GM23338 (cell line): ENCODE results near the gene CAPZA1. TPM values are rescaled to one million over a fixed set of nuclear protein-coding genes. Genes with fewer than 3 reads are reported as not detected.

Source experiments
- ATAC-seq: fragments of 200-7000 bp; cut with Tn5 transposase; 3 replicates; pipeline ENCODE4 v1.9.1; 2020
- DNase-seq: peaks from one replicate; pipeline ENCODE4 v3.0.0-alpha.2; 2015; ENCODE audit warnings: low spot score
- H2AFZ ChIP-seq: fragments of 200-600 bp; sonication (generic); 2 replicates; pipeline ENCODE4 v1.8.0; 2016; ENCODE audit warnings: antibody characterized with exemption, mild to moderate bottlenecking, moderate library complexity
- H3F3A ChIP-seq: fragments of 200-600 bp; sonication (generic); replicated peaks from 2 replicates; pipeline ENCODE4 v1.8.0; 2017; ENCODE audit warnings: antibody characterized with exemption, mixed run types, low read depth
- H3K27ac ChIP-seq: fragments of 200-600 bp; sonication (generic); 2 replicates; pipeline ENCODE4 v1.6.1; 2016; ENCODE audit warnings: low read depth
- H3K27me3 ChIP-seq: fragments of 200-600 bp; sonication (generic); 2 replicates; pipeline ENCODE4 v1.8.0; 2016; ENCODE audit warnings: mild to moderate bottlenecking, mixed run types, moderate library complexity; ENCODE audit not compliant: insufficient read depth
- H3K36me3 ChIP-seq: fragments of 200-600 bp; sonication (generic); 2 replicates; pipeline ENCODE4 v1.8.0; 2016; ENCODE audit warnings: mild to moderate bottlenecking; ENCODE audit not compliant: insufficient read depth
- H3K4me1 ChIP-seq: fragments of 200-600 bp; sonication (generic); 2 replicates; pipeline ENCODE4 v1.8.0; 2016; ENCODE audit warnings: mild to moderate bottlenecking, moderate library complexity; ENCODE audit not compliant: insufficient read depth
- H3K4me2 ChIP-seq: fragments of 200-600 bp; sonication (generic); 2 replicates; pipeline ENCODE4 v1.7.1; 2017; ENCODE audit warnings: mixed run types
- H3K4me3 ChIP-seq: fragments of 200-600 bp; sonication (generic); 2 replicates; pipeline ENCODE4 v1.6.1; 2016; ENCODE audit warnings: mixed run types
- H3K79me2 ChIP-seq: fragments of 200-600 bp; sonication (generic); replicated peaks from 2 replicates; pipeline ENCODE4 v1.8.0; 2017; ENCODE audit warnings: mild to moderate bottlenecking; ENCODE audit not compliant: insufficient read depth
- H3K9me2 ChIP-seq: fragments of 200-600 bp; sonication (generic); 2 replicates; pipeline ENCODE4 v1.8.0; 2017; ENCODE audit not compliant: insufficient read depth
- H4K20me1 ChIP-seq: fragments of 200-600 bp; sonication (generic); replicated peaks from 2 replicates; pipeline ENCODE4 v1.8.0; 2017; ENCODE audit warnings: mild to moderate bottlenecking; ENCODE audit not compliant: insufficient read depth
- H3K27ac Mint-ChIP-seq: 2 replicates; pipeline ENCODE4 v1.8.0; 2020; ENCODE audit warnings: inconsistent platforms, mild to moderate bottlenecking, moderate library complexity, mixed read lengths
- H3K27me3 Mint-ChIP-seq: 3 replicates; pipeline ENCODE4 v1.8.0; 2022; ENCODE audit warnings: low read depth, mild to moderate bottlenecking, moderate library complexity, mixed read lengths, inconsistent platforms; ENCODE audit not compliant: insufficient read depth, poor library complexity
- H3K36me3 Mint-ChIP-seq: 3 replicates; pipeline ENCODE4 v1.8.0; 2021; ENCODE audit warnings: low read depth, mild to moderate bottlenecking, inconsistent platforms, moderate library complexity, mixed read lengths
- H3K4me1 Mint-ChIP-seq: 3 replicates; pipeline ENCODE4 v1.8.0; 2020; ENCODE audit warnings: mild to moderate bottlenecking, inconsistent platforms, mixed read lengths
- H3K4me3 Mint-ChIP-seq: 3 replicates; pipeline ENCODE4 v1.8.0; 2021; ENCODE audit warnings: moderate library complexity, mild to moderate bottlenecking, inconsistent platforms, mixed read lengths
- H3K9me3 Mint-ChIP-seq: 3 replicates; pipeline ENCODE4 v1.8.0; 2020; ENCODE audit warnings: moderate library complexity, mild to moderate bottlenecking, inconsistent platforms, mixed read lengths
- CREB1 ChIP-seq: fragments of 250-450 bp; sonication (Bioruptor Pico); IDR thresholded peaks from 2 replicates; pipeline ENCODE4 v1.5.0; 2020; ENCODE audit warnings: low read depth, mild to moderate bottlenecking, moderate library complexity
- CTCF ChIP-seq, 2 experiments: fragments of 200-600 bp in 1 of 2; sonication (generic) in 1 of 2; conservative IDR thresholded peaks; 2 replicates each; pipeline versions ENCODE4 v1.5.1 to v1.6.1; 2016 to 2017; ENCODE audit warnings: antibody characterized with exemption in 2 of 2, low read depth in 2 of 2, mild to moderate bottlenecking in 2 of 2, moderate library complexity in 1 of 2
- ETS1 ChIP-seq: IDR thresholded peaks from 2 replicates; pipeline ENCODE4 v1.6.1; 2016; ENCODE audit warnings: antibody characterized with exemption
- EZH2phosphoT487 ChIP-seq: fragments of 200-600 bp; sonication (generic); IDR thresholded peaks from one replicate; pipeline ENCODE4 v1.8.1; 2018; ENCODE audit warnings: antibody characterized with exemption; ENCODE audit not compliant: unreplicated experiment
- NANOG ChIP-seq: IDR thresholded peaks from 2 replicates; pipeline ENCODE4 v1.6.1; 2016; ENCODE audit warnings: antibody characterized with exemption, borderline replicate concordance
- POLR2AphosphoS5 ChIP-seq: IDR thresholded peaks from 2 replicates; pipeline ENCODE4 v1.6.1; 2016; ENCODE audit warnings: antibody characterized with exemption, low read depth
- ZNF114 ChIP-seq: fragments of 250-450 bp; sonication (Bioruptor Pico); IDR thresholded peaks from 2 replicates; pipeline ENCODE4 v1.5.0; 2020; ENCODE audit warnings: mild to moderate bottlenecking, moderate library complexity
- ZNF331 ChIP-seq: fragments of 250-450 bp; sonication (Bioruptor Pico); IDR thresholded peaks from 2 replicates; pipeline ENCODE4 v1.5.0; 2020; ENCODE audit warnings: low read depth, mild to moderate bottlenecking, moderate library complexity
- polyA plus RNA-seq: library from polyadenylated mRNA; unstranded; fragments of >200 nt; fragmentation: Nextera tagmentation; extraction: Ambion mirVana; gene quantifications from 2 replicates; pipeline ENCODE4 v1.2.1, GENCODE V29; 2016
- total RNA-seq: library from RNA; depleted of rRNA; stranded (reverse); fragments of >200 nt; shearing (Covaris generic); gene quantifications from 2 replicates; pipeline ENCODE4 v1.2.3, GENCODE V29; 2014
- TF ChIP-seq, protein P1 (sequence below): fragments of 250-450 bp; sonication (Bioruptor Pico); IDR thresholded peaks from 2 replicates; pipeline ENCODE4 v1.5.0; 2020; ENCODE audit warnings: mild to moderate bottlenecking, moderate library complexity

The CAPZA1 gene
- total and polyA plus RNA-seq, 2 experiments from 2014 or later: 147 to 182 TPM

GRCh38 chr1:112675728-112676381, 56.2 kb downstream of the CAPZA1 start:
- Histone ChIP-seq H3K9me2 (no peaks in the 10 kb centered on the region), H3K4me3 (peak overlapping the region; percentile 71), H3K27me3 (peaks cover 12% of the 10 kb centered on the region), H2AFZ (peak overlapping the region; percentile 40; the same call in 1 of the 2 replicates), H3K27ac (no peak overlapping the region), H4K20me1 (peaks cover 12% of the 10 kb centered on the region; the same call in 1 of the 2 replicates), H3K4me2 (peak overlapping the region; percentile 83), H3K4me1 (peaks cover 41% of the 10 kb centered on the region), H3K79me2 (peaks cover 46% of the 10 kb centered on the region), H3F3A (0 out of 2 replicates have a peak, but pooled peaks cover 4% of the 10 kb centered on the region), H3K36me3 (no peaks in the 10 kb centered on the region)
- H3K9me3 Mint-ChIP-seq: peaks cover 2% of the 10 kb centered on the region; the same call in 1 of the 3 replicates
- H3K27me3 Mint-ChIP-seq: peaks cover 18% of the 10 kb centered on the region
- TF ChIP-seq POLR2AphosphoS5: no peak
- TF ChIP-seq CTCF (conservative IDR thresholded peaks at IDR 0.05; ENCODE audit: low read depth in 2 of 2): no peak
- DNase-seq: no peak
- ATAC-seq: no peak
- H3K4me1 Mint-ChIP-seq: peaks cover 49% of the 10 kb centered on the region
- H3K4me3 Mint-ChIP-seq: peak overlapping the region; percentile 80
- peaks cover 17% of the 10 kb centered on the region; the same call in 2 of the 3 replicates for H3K36me3 Mint-ChIP-seq
- no peak overlapping the region for H3K27ac Mint-ChIP-seq

DNA sequence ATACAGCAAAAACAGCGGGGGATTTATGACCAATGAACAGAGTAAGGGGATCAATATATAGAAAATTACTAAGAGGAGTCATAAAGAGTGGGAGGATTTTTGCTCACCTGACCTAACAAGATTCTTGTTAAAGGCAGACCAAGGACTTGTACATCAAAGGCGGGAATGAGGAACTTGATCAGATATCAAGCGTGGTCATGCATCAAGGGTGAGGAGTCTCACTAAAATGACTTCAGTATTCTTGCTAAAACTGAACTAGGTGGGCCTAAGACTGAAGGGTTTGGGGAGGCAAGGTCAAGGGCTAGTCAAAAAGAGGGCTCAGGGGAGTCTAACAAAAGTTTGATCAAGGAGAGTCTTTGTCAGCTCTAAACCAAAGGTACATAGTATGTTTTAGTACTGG, 56.9 kb downstream of the CAPZA1 start:
- Histone ChIP-seq H3K4me1 (peaks cover 34% of the 10 kb centered on the region), H2AFZ (no peak overlapping the region), H3K79me2 (peaks cover 49% of the 10 kb centered on the region), H3K27me3 (peaks cover 12% of the 10 kb centered on the region), H3K9me2 (no peaks in the 10 kb centered on the region), H3K4me3 (peak overlapping the region; percentile 71; the same call in 1 of the 2 replicates), H3K4me2 (peak overlapping the region; percentile 83; the same call in 1 of the 2 replicates), H3K36me3 (no peaks in the 10 kb centered on the region), H4K20me1 (peaks cover 12% of the 10 kb centered on the region; the same call in 1 of the 2 replicates), H3K27ac (no peak overlapping the region), H3F3A (0 out of 2 replicates have a peak, but pooled peaks cover 4% of the 10 kb centered on the region)
- ATAC-seq (no peak), DNase-seq (no peak)
- Mint-ChIP-seq H3K27me3 (peaks cover 18% of the 10 kb centered on the region), H3K4me3 (peak overlapping the region; percentile 80; the same call in 2 of the 3 replicates), H3K36me3 (peaks cover 12% of the 10 kb centered on the region; the same call in 2 of the 3 replicates), H3K4me1 (peaks cover 43% of the 10 kb centered on the region), H3K27ac (no peak overlapping the region), H3K9me3 (peaks cover 4% of the 10 kb centered on the region; the same call in 1 of the 3 replicates)
- TF ChIP-seq EZH2phosphoT487 (no peak), ZNF331 (CRISPR knock-in tag) (no peak), NANOG (no peak), POLR2AphosphoS5 (no peak), ZNF114 (CRISPR knock-in tag) (no peak), CREB1 (CRISPR knock-in tag) (no peak), ETS1 (no peak)
- TF ChIP-seq, protein P1, sequence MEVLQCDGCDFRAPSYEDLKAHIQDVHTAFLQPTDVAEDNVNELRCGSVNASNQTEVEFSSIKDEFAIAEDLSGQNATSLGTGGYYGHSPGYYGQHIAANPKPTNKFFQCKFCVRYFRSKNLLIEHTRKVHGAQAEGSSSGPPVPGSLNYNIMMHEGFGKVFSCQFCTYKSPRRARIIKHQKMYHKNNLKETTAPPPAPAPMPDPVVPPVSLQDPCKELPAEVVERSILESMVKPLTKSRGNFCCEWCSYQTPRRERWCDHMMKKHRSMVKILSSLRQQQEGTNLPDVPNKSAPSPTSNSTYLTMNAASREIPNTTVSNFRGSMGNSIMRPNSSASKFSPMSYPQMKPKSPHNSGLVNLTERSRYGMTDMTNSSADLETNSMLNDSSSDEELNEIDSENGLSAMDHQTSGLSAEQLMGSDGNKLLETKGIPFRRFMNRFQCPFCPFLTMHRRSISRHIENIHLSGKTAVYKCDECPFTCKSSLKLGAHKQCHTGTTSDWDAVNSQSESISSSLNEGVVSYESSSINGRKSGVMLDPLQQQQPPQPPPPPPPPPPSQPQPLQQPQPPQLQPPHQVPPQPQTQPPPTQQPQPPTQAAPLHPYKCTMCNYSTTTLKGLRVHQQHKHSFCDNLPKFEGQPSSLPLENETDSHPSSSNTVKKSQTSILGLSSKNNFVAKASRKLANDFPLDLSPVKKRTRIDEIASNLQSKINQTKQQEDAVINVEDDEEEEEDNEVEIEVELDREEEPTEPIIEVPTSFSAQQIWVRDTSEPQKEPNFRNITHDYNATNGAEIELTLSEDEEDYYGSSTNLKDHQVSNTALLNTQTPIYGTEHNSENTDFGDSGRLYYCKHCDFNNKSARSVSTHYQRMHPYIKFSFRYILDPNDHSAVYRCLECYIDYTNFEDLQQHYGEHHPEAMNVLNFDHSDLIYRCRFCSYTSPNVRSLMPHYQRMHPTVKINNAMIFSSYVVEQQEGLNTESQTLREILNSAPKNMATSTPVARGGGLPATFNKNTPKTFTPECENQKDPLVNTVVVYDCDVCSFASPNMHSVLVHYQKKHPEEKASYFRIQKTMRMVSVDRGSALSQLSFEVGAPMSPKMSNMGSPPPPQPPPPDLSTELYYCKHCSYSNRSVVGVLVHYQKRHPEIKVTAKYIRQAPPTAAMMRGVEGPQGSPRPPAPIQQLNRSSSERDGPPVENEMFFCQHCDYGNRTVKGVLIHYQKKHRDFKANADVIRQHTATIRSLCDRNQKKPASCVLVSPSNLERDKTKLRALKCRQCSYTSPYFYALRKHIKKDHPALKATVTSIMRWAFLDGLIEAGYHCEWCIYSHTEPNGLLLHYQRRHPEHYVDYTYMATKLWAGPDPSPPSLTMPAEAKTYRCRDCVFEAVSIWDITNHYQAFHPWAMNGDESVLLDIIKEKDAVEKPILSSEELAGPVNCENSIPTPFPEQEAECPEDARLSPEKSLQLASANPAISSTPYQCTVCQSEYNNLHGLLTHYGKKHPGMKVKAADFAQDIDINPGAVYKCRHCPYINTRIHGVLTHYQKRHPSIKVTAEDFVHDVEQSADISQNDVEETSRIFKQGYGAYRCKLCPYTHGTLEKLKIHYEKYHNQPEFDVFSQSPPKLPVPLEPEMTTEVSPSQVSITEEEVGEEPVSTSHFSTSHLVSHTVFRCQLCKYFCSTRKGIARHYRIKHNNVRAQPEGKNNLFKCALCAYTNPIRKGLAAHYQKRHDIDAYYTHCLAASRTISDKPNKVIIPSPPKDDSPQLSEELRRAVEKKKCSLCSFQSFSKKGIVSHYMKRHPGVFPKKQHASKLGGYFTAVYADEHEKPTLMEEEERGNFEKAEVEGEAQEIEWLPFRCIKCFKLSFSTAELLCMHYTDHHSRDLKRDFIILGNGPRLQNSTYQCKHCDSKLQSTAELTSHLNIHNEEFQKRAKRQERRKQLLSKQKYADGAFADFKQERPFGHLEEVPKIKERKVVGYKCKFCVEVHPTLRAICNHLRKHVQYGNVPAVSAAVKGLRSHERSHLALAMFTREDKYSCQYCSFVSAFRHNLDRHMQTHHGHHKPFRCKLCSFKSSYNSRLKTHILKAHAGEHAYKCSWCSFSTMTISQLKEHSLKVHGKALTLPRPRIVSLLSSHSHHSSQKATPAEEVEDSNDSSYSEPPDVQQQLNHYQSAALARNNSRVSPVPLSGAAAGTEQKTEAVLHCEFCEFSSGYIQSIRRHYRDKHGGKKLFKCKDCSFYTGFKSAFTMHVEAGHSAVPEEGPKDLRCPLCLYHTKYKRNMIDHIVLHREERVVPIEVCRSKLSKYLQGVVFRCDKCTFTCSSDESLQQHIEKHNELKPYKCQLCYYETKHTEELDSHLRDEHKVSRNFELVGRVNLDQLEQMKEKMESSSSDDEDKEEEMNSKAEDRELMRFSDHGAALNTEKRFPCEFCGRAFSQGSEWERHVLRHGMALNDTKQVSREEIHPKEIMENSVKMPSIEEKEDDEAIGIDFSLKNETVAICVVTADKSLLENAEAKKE: no peak
